OCI-LY7 (cell line): ENCODE measurements around the gene APBB2. TPM values are rescaled to one million over a fixed set of nuclear protein-coding genes. Genes with fewer than 3 reads are reported as not detected.

Source experiments
- BruUV-seq: library from RNA; stranded (reverse); fragments of 400-500 nt; replicated peaks from 2 replicates; lab custom pipeline; 2021; lab: Mats Ljungman, UMichigan
- CTCF ChIA-PET: fragments of 300-600 bp; sonication (Branson Sonifier 250); formaldehyde crosslinking; loops from one replicate; lab custom pipeline; 2022; ENCODE audit warnings: antibody characterized with exemption; ENCODE audit not compliant: unreplicated experiment; lab: Charles Lee
- POLR2A ChIA-PET: fragments of 300-600 bp; sonication (Branson Sonifier 250); formaldehyde crosslinking; loops from one replicate; lab custom pipeline; 2022; ENCODE audit warnings: antibody characterized with exemption; lab: Charles Lee
- DNase-seq: peaks from one replicate; pipeline ENCODE4 v3.0.0-alpha.2; 2015; ENCODE audit warnings: low spot score
- H2AFZ ChIP-seq: fragments of 200-600 bp; sonication (generic), shearing (Covaris generic); 2 replicates; pipeline ENCODE4 v1.6.1; 2014; ENCODE audit warnings: mild to moderate bottlenecking, antibody characterized with exemption, low read length, moderate library complexity
- H3K27ac ChIP-seq: fragments of 200-600 bp; sonication (generic); 2 replicates; pipeline ENCODE4 v1.5.1; 2014; ENCODE audit warnings: mixed run types, low read depth, mild to moderate bottlenecking, moderate library complexity, low read length, inconsistent platforms; ENCODE audit not compliant: poor library complexity, severe bottlenecking
- H3K36me3 ChIP-seq: fragments of 200-600 bp; sonication (generic); 2 replicates; pipeline ENCODE4 v1.6.1; 2014; ENCODE audit warnings: mild to moderate bottlenecking, antibody characterized with exemption, low read length, moderate library complexity, mixed read lengths; ENCODE audit not compliant: insufficient read depth
- H3K4me1 ChIP-seq: fragments of 200-600 bp; sonication (generic); 2 replicates; pipeline ENCODE4 v1.5.1; 2014; ENCODE audit warnings: mild to moderate bottlenecking, low read length; ENCODE audit not compliant: insufficient read depth, poor library complexity, severe bottlenecking
- H3K4me2 ChIP-seq: fragments of 200-600 bp; sonication (generic); 2 replicates; pipeline ENCODE4 v1.6.1; 2014; ENCODE audit warnings: mild to moderate bottlenecking, low read length
- H3K4me3 ChIP-seq: fragments of 200-600 bp; sonication (generic); 2 replicates; pipeline ENCODE4 v1.5.1; 2014; ENCODE audit warnings: mild to moderate bottlenecking, low read depth, low read length; ENCODE audit not compliant: poor library complexity, severe bottlenecking
- H3K79me2 ChIP-seq: fragments of 200-600 bp; sonication (generic); 2 replicates; pipeline ENCODE4 v1.6.1; 2016; ENCODE audit warnings: low read depth, mild to moderate bottlenecking, low read length, moderate library complexity, mixed read lengths; ENCODE audit not compliant: insufficient read depth
- H3K9me2 ChIP-seq: fragments of 200-600 bp; sonication (generic); 2 replicates; pipeline ENCODE4 v1.6.1; 2016; ENCODE audit warnings: mild to moderate bottlenecking, low read length, mixed read lengths; ENCODE audit not compliant: insufficient read depth
- H3K9me3 ChIP-seq: fragments of 200-600 bp; sonication (generic); 2 replicates; pipeline ENCODE4 v1.6.1; 2014; ENCODE audit warnings: mild to moderate bottlenecking, mixed run types, low read length, mixed read lengths
- H4K20me1 ChIP-seq: fragments of 200-600 bp; sonication (generic); 2 replicates; pipeline ENCODE4 v1.6.1; 2014; ENCODE audit warnings: mild to moderate bottlenecking, antibody characterized with exemption, low read length, moderate library complexity, mixed read lengths; ENCODE audit not compliant: insufficient read depth
- EZH2phosphoT487 ChIP-seq: fragments of 200-600 bp; sonication (generic); IDR thresholded peaks from 2 replicates; pipeline ENCODE4 v1.6.1; 2018; ENCODE audit warnings: low read depth, borderline replicate concordance, mild to moderate bottlenecking, mixed run types, antibody characterized with exemption, low read length, moderate library complexity, mixed read lengths
- intact Hi-C: fragments of 100-400 bp; cut with micrococcal nuclease; formaldehyde crosslinking; loops from one replicate; pipeline ENCODE4 v1.10.0; 2022; ENCODE audit not compliant: unreplicated experiment
- total RNA-seq, 2 experiments: library from RNA; depleted of rRNA in 1 of 2; stranded (reverse); fragments of >200 nt in 1 of 2; shearing (Covaris generic) in 1 of 2; gene quantifications; 2 replicates each; pipeline ENCODE4 v1.2.3, GENCODE V29; 2014 to 2022
- TF ChIP-seq, protein P1 (sequence below): fragments of 200-600 bp; sonication (generic); conservative IDR thresholded peaks from 2 replicates; pipeline ENCODE4 v1.5.1; 2014; ENCODE audit warnings: mild to moderate bottlenecking, antibody characterized with exemption, low read length, moderate library complexity, mixed read lengths

Gene APBB2
- total RNA-seq, 2 experiments from 2014 or later: 66.4 to 88.5 TPM

- intact Hi-C loops: no loop called here
Measured at GRCh38 chr4:40939856-40940255, 274.5 kb downstream of the APBB2 start.

GRCh38 chr4:40938337-40938736, 276.0 kb downstream of the APBB2 start:
- ChIA-PET CTCF (no interaction called here), POLR2A (interaction anchor here (0.6 to 0.8 kb wide), 2 partner anchors 29 to 140 kb away, joined by 3 read pairs; no protein-coding TSS in a partner anchor)
- H3K4me1 ChIP-seq: no peaks in the 10 kb centered on the region
- no peak overlapping the region for H2AFZ ChIP-seq
- no peaks in the 10 kb centered on the region for H3K9me2 ChIP-seq
- H3K9me3 ChIP-seq: no peaks in the 10 kb centered on the region
- no peaks in the 10 kb centered on the region for H3K79me2 ChIP-seq
- no TSS peak for BruUV-seq
- no peak overlapping the region for H3K4me2 ChIP-seq
- H3K27ac ChIP-seq: no peak overlapping the region
- TF ChIP-seq EZH2phosphoT487: no peak
- TF ChIP-seq, protein P1, sequence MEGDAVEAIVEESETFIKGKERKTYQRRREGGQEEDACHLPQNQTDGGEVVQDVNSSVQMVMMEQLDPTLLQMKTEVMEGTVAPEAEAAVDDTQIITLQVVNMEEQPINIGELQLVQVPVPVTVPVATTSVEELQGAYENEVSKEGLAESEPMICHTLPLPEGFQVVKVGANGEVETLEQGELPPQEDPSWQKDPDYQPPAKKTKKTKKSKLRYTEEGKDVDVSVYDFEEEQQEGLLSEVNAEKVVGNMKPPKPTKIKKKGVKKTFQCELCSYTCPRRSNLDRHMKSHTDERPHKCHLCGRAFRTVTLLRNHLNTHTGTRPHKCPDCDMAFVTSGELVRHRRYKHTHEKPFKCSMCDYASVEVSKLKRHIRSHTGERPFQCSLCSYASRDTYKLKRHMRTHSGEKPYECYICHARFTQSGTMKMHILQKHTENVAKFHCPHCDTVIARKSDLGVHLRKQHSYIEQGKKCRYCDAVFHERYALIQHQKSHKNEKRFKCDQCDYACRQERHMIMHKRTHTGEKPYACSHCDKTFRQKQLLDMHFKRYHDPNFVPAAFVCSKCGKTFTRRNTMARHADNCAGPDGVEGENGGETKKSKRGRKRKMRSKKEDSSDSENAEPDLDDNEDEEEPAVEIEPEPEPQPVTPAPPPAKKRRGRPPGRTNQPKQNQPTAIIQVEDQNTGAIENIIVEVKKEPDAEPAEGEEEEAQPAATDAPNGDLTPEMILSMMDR: no peak
- no peak for DNase-seq
- H4K20me1 ChIP-seq: no peaks in the 10 kb centered on the region
- intact Hi-C loops: no loop called here
- peaks cover 25% of the 10 kb centered on the region; the same call in 1 of the 2 replicates for H3K36me3 ChIP-seq
- no peak overlapping the region for H3K4me3 ChIP-seq

More at GRCh38 chr4:40939856-40940255, 274.5 kb downstream of the APBB2 start:
- no peak overlapping the region for H2AFZ ChIP-seq
- CTCF ChIA-PET: no interaction called here
- BruUV-seq: no TSS peak
- DNase-seq: no peak
- no peaks in the 10 kb centered on the region for H3K4me1 ChIP-seq
- no peaks in the 10 kb centered on the region for H4K20me1 ChIP-seq
- H3K36me3 ChIP-seq: peaks cover 27% of the 10 kb centered on the region; the same call in 1 of the 2 replicates
- no peaks in the 10 kb centered on the region for H3K9me2 ChIP-seq
- POLR2A ChIA-PET: interaction anchor here (0.6 to 1.0 kb wide), 4 partner anchors 8 to 1866 kb away, joined by 3 read pairs; no protein-coding TSS in a partner anchor
- no peaks in the 10 kb centered on the region for H3K79me2 ChIP-seq
- H3K4me2 ChIP-seq: no peak overlapping the region
- TF ChIP-seq, protein P1: no peak
- no peak for TF ChIP-seq EZH2phosphoT487
- H3K27ac ChIP-seq: no peak overlapping the region
- H3K4me3 ChIP-seq: no peak overlapping the region
- no peaks in the 10 kb centered on the region for H3K9me3 ChIP-seq

GRCh38 chr4:40937140-40937725, 277.1 kb downstream of the APBB2 start:
- Histone ChIP-seq H3K36me3 (peaks cover 24% of the 10 kb centered on the region; the same call in 1 of the 2 replicates), H3K79me2 (no peaks in the 10 kb centered on the region), H3K9me2 (no peaks in the 10 kb centered on the region), H3K27ac (no peak overlapping the region), H2AFZ (no peak overlapping the region), H3K4me2 (no peak overlapping the region), H4K20me1 (no peaks in the 10 kb centered on the region), H3K4me3 (no peak overlapping the region), H3K4me1 (no peaks in the 10 kb centered on the region), H3K9me3 (no peaks in the 10 kb centered on the region)
- no TSS peak for BruUV-seq
- ChIA-PET CTCF (no interaction called here), POLR2A (no interaction called here)
- no peak for DNase-seq
- intact Hi-C loops: no loop called here
- TF ChIP-seq, protein P1: no peak
- no peak for TF ChIP-seq EZH2phosphoT487
